Central memory CD8-positive, alpha-beta T cell (primary cell): ENCODE results near the gene TBL1X.

Source experiments
- ATAC-seq: fragments of 150-1000 bp; cut with Tn5 transposase; replicated peaks from 2 replicates; pipeline ENCODE4 v1.10.0; 2022; ENCODE audit warnings: mild to moderate bottlenecking, moderate FRiP score, moderate number of reproducible peaks; ENCODE audit not compliant: poor library complexity, severe bottlenecking; ENCODE audit errors: extremely low read depth
- DNase-seq, 2 donors: peaks; one replicate each; pipeline ENCODE4 v3.0.0; 2021; ENCODE audit warnings: low spot score in 2 of 2
- H3K27ac Mint-ChIP-seq: one replicate; pipeline ENCODE4 v1.8.0; 2022; ENCODE audit warnings: low read depth, mild to moderate bottlenecking, moderate library complexity, mixed read lengths
- H3K27me3 Mint-ChIP-seq: one replicate; pipeline ENCODE4 v1.8.0; 2022; ENCODE audit warnings: mixed read lengths
- H3K36me3 Mint-ChIP-seq: one replicate; pipeline ENCODE4 v1.8.0; 2022; ENCODE audit warnings: mild to moderate bottlenecking, moderate library complexity, mixed read lengths; ENCODE audit not compliant: insufficient read depth
- H3K4me1 Mint-ChIP-seq: one replicate; pipeline ENCODE4 v1.8.0; 2022; ENCODE audit warnings: mixed read lengths
- H3K4me3 Mint-ChIP-seq: one replicate; pipeline ENCODE4 v1.8.0; 2022; ENCODE audit warnings: mild to moderate bottlenecking, moderate library complexity, mixed read lengths
- H3K9me3 Mint-ChIP-seq: one replicate; pipeline ENCODE4 v1.8.0; 2022; ENCODE audit warnings: mixed read lengths

The TBL1X gene

DNA sequence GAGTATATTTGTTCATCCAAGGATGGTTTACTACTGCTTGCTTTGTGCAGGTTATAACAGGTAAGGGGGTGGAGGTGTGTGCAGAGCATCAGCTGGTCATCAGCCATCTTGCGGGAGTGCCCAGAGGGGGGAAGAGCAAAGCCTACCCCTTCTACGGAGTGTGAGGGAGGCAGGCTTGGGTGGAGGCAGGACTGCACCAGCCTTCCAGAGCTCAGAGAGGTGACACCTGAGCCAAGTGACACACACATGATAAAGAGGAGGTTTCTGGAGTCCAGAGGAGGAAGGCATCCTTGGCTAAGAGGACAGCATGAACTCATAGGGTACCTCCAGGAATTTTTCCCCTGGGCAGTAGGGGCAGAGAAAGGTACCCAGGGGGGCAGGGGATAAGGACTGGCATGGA lies 126.6 kb downstream of the TBL1X start:
- H3K27ac Mint-ChIP-seq, result no peak overlapping the region
- no peak for ATAC-seq
- DNase-seq, result no peak
- peaks cover 6% of the 10 kb centered on the region for H3K4me1 Mint-ChIP-seq
- H3K9me3 Mint-ChIP-seq, result no peaks in the 10 kb centered on the region
- no peaks in the 10 kb centered on the region for H3K27me3 Mint-ChIP-seq
- H3K4me3 Mint-ChIP-seq, result no peak overlapping the region
- peaks cover 3% of the 10 kb centered on the region for H3K36me3 Mint-ChIP-seq

DNA sequence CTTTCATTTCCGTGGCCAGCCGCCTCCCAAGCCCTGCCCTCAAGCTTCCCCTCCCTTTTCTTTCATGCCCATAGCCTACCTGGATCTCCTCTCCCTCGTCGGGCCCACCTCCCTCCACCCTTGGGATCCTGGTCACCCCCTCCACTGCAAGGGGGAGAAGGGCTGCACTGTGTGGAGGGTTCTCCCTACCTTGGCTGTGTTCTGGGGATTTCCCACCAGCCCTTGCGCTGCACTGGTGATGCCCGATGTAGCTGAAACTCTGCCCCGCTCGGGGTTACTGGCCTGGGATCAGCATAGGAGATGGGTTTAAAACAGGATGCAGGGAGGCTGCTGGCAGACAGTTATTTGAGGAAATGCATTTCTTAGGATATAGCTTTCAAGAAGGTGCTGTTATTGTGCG lies 128.9 kb downstream of the TBL1X start:
- no peaks in the 10 kb centered on the region for H3K27me3 Mint-ChIP-seq
- peaks cover 5% of the 10 kb centered on the region for H3K36me3 Mint-ChIP-seq
- no peaks in the 10 kb centered on the region for H3K9me3 Mint-ChIP-seq
- ATAC-seq (no peak), DNase-seq (no peak)
- H3K4me3 Mint-ChIP-seq, result no peak overlapping the region
- H3K4me1 Mint-ChIP-seq, result peaks cover 4% of the 10 kb centered on the region
- no peak overlapping the region for H3K27ac Mint-ChIP-seq

DNA sequence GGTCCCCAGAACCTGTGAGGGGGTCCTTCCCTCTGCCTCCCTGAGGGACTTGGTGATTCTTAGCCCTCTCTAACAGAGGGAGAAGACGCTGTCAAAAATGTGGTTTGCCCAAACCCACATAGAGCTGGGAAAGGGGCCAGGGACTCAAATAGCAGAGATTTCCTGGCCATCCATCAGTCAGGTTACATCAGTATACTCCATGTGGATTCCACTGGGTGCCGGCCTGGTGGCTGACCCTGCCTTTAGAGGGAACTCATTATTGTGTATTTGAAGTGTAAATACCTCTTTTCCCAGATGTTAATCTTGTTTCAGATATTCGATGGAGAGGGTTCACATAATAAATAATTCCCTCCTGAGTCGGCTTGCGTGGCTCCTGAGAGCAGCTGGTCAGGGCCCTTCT lies 130.3 kb downstream of the TBL1X start:
- Mint-ChIP-seq H3K9me3 (no peaks in the 10 kb centered on the region), H3K4me3 (no peak overlapping the region), H3K27me3 (no peaks in the 10 kb centered on the region), H3K36me3 (peaks cover 5% of the 10 kb centered on the region), H3K27ac (no peak overlapping the region), H3K4me1 (peaks cover 4% of the 10 kb centered on the region)
- ATAC-seq (no peak), DNase-seq (no peak)

DNA sequence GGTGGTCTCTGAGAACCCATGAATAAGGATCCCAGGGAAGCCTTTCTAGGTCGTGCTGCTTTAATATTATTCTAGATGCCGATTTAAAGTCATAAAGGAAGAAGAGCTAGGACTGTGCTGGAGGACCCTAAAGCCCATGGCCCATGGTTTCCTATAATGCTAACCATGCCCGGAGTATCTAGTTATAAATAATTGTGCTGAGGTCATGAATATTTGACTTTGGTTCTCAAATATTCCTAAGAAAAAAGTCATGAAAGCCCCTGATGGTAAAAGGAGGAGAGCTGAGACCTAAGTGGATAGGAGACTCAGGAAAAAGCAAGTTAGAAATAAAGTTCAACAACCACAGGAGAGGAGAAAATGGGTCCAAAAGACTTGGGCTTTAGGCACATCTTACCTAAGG lies 132.0 kb downstream of the TBL1X start:
- Mint-ChIP-seq H3K27ac (no peak overlapping the region), H3K9me3 (no peaks in the 10 kb centered on the region), H3K4me3 (no peak overlapping the region), H3K4me1 (peaks cover 4% of the 10 kb centered on the region), H3K27me3 (no peaks in the 10 kb centered on the region), H3K36me3 (peaks cover 1% of the 10 kb centered on the region)
- ATAC-seq (no peak), DNase-seq (no peak)

DNA sequence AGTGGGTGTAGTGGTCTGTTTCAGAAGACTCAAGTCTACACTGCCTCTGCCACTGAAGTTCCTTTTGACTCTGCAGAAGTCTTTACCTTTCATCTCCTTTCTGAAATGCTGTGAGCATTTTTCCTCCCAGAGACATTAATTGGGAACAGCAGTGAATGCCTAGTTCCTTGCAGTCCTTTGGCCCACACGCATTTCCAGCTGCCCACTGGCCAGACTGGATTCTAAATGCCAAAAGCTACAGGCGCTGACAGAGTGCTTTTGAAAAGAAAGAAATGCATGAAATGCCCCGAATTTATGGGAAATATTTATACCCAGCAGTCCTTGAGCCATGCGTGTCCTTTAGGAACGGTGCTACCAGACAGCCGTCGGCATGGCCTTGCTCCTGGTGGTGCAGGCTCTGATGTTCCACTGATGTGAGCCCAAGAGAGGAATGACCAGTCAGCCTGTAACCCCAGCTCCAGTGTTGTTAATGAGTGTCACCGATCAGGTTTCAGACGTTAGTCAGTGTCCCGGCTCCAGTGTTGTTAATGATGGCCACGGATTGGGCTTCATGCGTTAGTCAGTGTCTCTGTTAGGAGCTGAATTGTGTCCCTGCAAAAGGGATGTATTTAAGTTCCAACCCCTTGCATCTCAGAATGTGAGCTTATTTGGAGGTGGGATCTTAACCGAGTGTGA lies 132.6 kb downstream of the TBL1X start:
- no peak for DNase-seq

DNA sequence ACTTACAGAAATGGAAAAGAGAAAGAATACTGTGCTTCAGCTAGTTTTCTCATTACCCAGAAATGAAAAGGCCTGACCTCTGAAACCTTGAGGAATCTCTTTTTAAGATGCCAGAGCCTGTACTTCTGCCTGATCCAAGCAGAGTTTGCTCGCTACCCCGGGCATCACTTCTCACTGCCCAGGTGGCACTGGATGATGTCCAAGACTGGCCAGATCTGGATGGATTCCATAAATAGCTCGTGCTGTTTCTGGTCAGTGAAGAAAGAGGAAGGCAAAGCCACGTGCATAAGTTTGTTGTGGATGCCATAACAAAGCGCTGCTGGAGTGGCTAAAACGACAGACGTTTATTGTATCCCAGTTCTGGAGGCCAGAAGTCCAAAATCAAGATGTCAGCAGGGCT lies 133.5 kb downstream of the TBL1X start:
- Mint-ChIP-seq H3K36me3 (peaks cover 1% of the 10 kb centered on the region), H3K27ac (no peak overlapping the region), H3K9me3 (no peaks in the 10 kb centered on the region), H3K27me3 (no peaks in the 10 kb centered on the region), H3K4me1 (no peaks in the 10 kb centered on the region), H3K4me3 (no peak overlapping the region)
- no peak for ATAC-seq
- no peak for DNase-seq

More for the DNA sequence above, 132.6 kb downstream of the TBL1X start:
- no peak overlapping the region for H3K27ac Mint-ChIP-seq
- no peaks in the 10 kb centered on the region for H3K27me3 Mint-ChIP-seq
- no peak for ATAC-seq
- no peaks in the 10 kb centered on the region for H3K9me3 Mint-ChIP-seq
- peaks cover 4% of the 10 kb centered on the region for H3K4me1 Mint-ChIP-seq
- H3K36me3 Mint-ChIP-seq, result peaks cover 1% of the 10 kb centered on the region
- no peak overlapping the region for H3K4me3 Mint-ChIP-seq

DNA sequence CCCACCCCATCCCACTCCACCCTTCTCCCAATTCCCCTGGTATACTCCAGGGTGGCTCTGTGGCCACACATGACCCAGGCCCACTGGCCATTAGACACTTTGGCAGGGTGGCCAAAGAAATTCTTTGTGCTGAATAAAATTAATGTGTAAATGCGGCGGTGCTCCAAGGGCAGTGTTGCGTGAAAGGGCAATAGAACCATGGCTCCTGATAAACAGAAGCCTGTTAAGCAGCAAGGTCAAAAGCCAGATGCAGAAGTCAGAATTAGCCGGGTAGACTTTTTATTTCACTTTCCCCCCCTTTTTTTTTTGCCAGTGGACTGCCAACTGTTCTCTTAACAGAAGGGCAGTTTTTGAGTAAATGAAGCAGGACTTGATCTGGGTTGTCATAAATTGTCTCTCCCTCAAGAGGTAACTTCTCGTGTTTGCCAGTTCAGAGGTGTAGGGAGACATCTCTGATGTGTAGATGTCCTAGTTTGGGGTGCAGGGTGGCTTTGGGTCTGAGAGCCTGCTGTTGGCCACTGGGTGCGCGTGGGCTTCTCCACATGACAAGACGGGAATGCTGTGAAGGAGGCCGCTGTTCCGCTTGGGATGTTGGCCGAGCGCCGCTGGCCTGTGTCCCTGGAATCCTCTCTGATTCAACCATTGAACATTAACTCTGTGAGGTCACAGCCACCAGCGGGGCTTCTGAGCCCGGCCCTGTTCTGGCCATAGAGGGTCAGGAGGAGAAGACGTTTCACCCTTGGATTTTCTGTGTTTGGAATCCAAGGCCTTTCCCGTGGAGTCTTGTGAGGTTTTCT lies 139.5 kb downstream of the TBL1X start:
- DNase-seq (no peak), ATAC-seq (no peak)
- Mint-ChIP-seq H3K9me3 (no peaks in the 10 kb centered on the region), H3K27me3 (no peaks in the 10 kb centered on the region), H3K4me3 (no peak overlapping the region), H3K27ac (no peak overlapping the region), H3K36me3 (no peaks in the 10 kb centered on the region), H3K4me1 (no peaks in the 10 kb centered on the region)

DNA sequence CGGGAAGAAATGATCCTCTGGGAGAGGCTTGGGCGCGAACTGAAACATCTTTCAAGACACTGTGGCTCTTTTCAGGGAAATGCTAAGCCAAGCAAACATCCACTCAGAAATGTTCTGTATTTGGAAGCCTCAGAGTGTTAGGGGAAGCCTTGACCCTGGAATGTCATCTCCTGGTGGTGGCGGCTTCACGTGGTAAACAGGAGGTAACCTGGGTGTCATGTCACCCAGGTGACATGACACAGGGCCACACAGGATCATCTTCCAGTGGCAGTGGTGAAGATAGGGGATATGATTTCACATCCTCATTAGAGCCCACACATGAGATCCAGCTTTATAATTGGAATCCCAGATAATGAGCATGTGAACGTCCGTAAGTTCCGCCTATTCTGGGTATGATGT lies 140.0 kb downstream of the TBL1X start:
- H3K9me3 Mint-ChIP-seq, result no peaks in the 10 kb centered on the region
- no peak overlapping the region for H3K27ac Mint-ChIP-seq
- no peak overlapping the region for H3K4me3 Mint-ChIP-seq
- DNase-seq (no peak), ATAC-seq (no peak)
- no peaks in the 10 kb centered on the region for H3K27me3 Mint-ChIP-seq
- H3K36me3 Mint-ChIP-seq, result no peaks in the 10 kb centered on the region
- no peaks in the 10 kb centered on the region for H3K4me1 Mint-ChIP-seq

DNA sequence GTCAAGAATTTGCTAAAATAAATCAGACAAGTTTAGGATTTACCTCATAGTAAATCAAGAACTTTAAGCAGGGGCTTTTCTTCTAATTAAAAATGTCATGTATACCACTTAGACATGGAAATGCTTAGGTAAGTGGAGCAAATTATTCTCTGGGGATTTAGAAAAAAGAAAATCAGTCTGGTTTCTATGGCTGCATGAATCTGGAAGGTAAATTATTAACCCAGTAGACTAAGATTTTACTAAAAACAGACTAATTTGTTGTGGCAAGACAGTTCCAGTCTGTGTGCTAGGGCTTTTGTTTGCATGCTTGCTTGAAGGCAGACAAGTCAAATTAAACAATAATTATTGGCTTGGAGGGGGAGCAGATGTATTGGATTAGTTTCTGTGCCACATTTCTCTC lies 140.6 kb downstream of the TBL1X start:
- Mint-ChIP-seq H3K4me3 (no peak overlapping the region), H3K4me1 (no peaks in the 10 kb centered on the region), H3K27me3 (no peaks in the 10 kb centered on the region), H3K9me3 (no peaks in the 10 kb centered on the region), H3K27ac (no peak overlapping the region), H3K36me3 (no peaks in the 10 kb centered on the region)
- DNase-seq (no peak), ATAC-seq (no peak)

DNA sequence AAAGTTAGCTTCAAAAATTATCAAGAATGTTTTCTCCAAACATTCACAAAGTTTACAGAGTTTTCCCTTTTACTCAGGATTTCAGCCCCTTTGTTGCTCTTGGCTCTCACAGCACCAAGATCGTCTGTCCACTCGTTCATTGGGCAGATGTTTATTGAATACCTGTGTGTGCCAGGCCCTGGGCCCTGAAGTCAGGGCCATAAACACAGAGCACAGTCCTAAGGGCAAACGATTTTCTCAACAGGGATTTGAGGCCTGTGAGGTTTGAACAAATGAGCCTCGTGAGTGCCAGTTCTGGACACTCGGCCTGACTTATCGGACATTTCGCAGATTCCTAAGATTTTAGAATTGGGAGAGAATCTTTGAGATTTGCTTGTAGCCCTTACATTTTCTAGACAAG lies 142.1 kb downstream of the TBL1X start:
- DNase-seq (no peak), ATAC-seq (no peak)
- Mint-ChIP-seq H3K36me3 (peaks cover 3% of the 10 kb centered on the region), H3K4me1 (no peaks in the 10 kb centered on the region), H3K27me3 (no peaks in the 10 kb centered on the region), H3K4me3 (no peak overlapping the region), H3K9me3 (no peaks in the 10 kb centered on the region), H3K27ac (no peak overlapping the region)

DNA sequence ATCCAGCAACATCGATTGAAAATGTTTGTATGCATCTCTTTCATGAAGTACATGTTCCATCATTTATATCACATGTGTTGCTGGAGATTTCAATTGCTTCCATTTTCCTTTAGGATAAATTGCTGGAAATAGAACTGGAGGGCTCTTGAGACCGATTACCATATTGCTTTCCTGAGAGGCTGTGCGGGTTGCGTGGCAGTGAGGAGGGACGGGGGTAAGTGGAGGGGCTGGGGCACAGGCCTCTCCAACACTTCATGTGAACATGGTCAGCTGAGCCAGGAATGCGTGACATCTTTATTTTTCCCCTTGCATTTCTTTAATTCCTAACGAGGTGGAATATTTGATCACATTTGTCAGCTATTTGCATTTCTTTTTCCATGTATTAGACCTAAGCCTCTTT lies 144.6 kb downstream of the TBL1X start:
- Mint-ChIP-seq H3K27me3 (no peaks in the 10 kb centered on the region), H3K36me3 (peaks cover 3% of the 10 kb centered on the region), H3K4me3 (no peak overlapping the region), H3K4me1 (no peaks in the 10 kb centered on the region), H3K9me3 (no peaks in the 10 kb centered on the region), H3K27ac (no peak overlapping the region)
- ATAC-seq (no peak), DNase-seq (no peak)

DNA sequence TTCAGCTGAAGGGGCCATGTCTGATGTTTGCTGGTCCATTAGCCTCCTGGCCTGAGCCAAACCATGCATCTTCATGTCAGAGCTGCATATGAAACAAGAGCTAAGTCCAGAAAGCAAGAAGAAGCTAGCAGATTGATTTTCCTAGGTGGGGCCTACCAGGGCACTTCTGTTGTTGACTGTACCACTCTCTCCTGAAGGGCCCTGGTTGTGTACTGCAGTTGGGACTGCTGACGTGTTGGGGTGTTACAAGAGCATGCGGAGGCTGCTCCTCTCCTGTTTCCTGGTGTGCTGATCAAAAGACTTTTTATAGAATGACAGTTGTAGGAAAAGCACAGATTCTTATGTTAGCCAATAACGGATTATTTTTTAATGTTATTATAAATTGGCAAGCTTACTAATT lies 145.1 kb downstream of the TBL1X start:
- Mint-ChIP-seq H3K9me3 (no peaks in the 10 kb centered on the region), H3K27me3 (no peaks in the 10 kb centered on the region), H3K4me3 (no peak overlapping the region), H3K4me1 (no peaks in the 10 kb centered on the region), H3K36me3 (peaks cover 3% of the 10 kb centered on the region), H3K27ac (no peak overlapping the region)
- DNase-seq (no peak), ATAC-seq (no peak)

DNA sequence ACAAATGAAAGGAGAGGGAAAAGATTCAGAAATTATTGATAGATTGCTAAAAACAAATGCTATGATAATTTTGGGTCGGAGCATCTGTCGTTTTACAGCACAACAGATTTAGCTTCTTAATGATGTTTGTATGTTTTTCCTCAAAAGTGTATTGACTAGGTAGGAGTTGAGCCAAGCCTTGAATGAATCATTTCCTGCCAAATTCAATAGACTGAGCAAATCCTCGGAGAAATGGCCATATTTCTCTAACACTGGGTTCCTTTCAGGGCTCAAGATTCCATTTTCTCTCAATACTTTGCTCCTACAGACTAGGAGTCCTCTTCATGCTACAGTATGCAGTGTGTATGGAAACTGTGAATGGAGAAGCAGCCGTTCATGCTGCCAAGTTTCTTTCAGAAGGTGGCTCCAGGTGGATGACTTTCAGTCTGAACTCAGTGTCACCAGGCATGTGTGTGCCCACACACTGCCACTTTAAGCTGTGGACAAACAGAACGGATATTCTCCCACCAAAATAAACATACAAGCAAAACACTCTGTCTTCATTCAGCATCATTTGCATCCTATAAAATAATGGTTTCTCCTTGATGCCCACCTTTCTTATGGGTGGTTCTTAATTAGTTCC lies 146.0 kb downstream of the TBL1X start:
- Mint-ChIP-seq H3K36me3 (peaks cover 3% of the 10 kb centered on the region), H3K27ac (no peak overlapping the region), H3K9me3 (no peaks in the 10 kb centered on the region), H3K27me3 (no peaks in the 10 kb centered on the region), H3K4me3 (no peak overlapping the region), H3K4me1 (no peaks in the 10 kb centered on the region)
- no peak for ATAC-seq
- DNase-seq, result no peak
